ENCODE data around the gene ACACA. TPM values are rescaled to one million over a fixed set of nuclear protein-coding genes. Genes with fewer than 3 reads are reported as not detected.
"Not testable (repeated sequence)": the region's sequence is repeated elsewhere in the genome, so short reads cannot be mapped to it uniquely, and the experiment has no call there.

The ACACA gene
- total RNA-seq, 1 experiment from 2014 or later: 43.6 TPM

GRCh38 chr17:37179893-37180292 lies 226.7 kb downstream of the ACACA start:
- DNase-seq (ENCODE audit: low read depth): peak; percentile 76

- no peak for DNase-seq (ENCODE audit: low read depth)
These were observed 229.3 kb downstream of the ACACA start for GRCh38 chr17:37177254-37177870.

- peak; percentile 77 for DNase-seq (ENCODE audit: low read depth)
These were observed 229.9 kb downstream of the ACACA start for GRCh38 chr17:37176723-37177122.

- peak; percentile 40 for DNase-seq (ENCODE audit: low read depth)
These were observed 232.4 kb downstream of the ACACA start for GRCh38 chr17:37174205-37174604.

GRCh38 chr17:37170881-37171425 lies 235.7 kb downstream of the ACACA start:
- DNase-seq (ENCODE audit: low read depth): no peak

GRCh38 chr17:37168731-37169353 lies 237.8 kb downstream of the ACACA start:
- DNase-seq (ENCODE audit: low read depth): no peak

GRCh38 chr17:37167756-37168155 lies 238.9 kb downstream of the ACACA start:
- DNase-seq (ENCODE audit: low read depth): no peak

GRCh38 chr17:37164057-37164456 lies 242.6 kb downstream of the ACACA start:
- DNase-seq (ENCODE audit: low read depth): no peak

GRCh38 chr17:37162800-37163199 lies 243.8 kb downstream of the ACACA start:
- no peak for DNase-seq (ENCODE audit: low read depth)

- DNase-seq (ENCODE audit: low read depth): peak; percentile 50
These were observed 245.7 kb downstream of the ACACA start for GRCh38 chr17:37160944-37161343.

- no peak for DNase-seq (ENCODE audit: low read depth)
These were observed 248.3 kb downstream of the ACACA start for GRCh38 chr17:37158290-37158689.

GRCh38 chr17:37148156-37148555 lies 258.5 kb downstream of the ACACA start:
- no peak for DNase-seq (ENCODE audit: low read depth)

GRCh38 chr17:37147301-37147812 lies 259.3 kb downstream of the ACACA start:
- peak; percentile 75 for DNase-seq (ENCODE audit: low read depth)

GRCh38 chr17:37146086-37147064 lies 260.3 kb downstream of the ACACA start:
- no peak for DNase-seq (ENCODE audit: low read depth)

GRCh38 chr17:37144075-37144701 lies 262.4 kb downstream of the ACACA start:
- DNase-seq (ENCODE audit: low read depth): no peak

- DNase-seq (ENCODE audit: low read depth): not testable (repeated sequence)
These were observed 263.1 kb downstream of the ACACA start for GRCh38 chr17:37143558-37143957.

GRCh38 chr17:37142294-37142896 lies 264.2 kb downstream of the ACACA start:
- no peak for DNase-seq (ENCODE audit: low read depth)

GRCh38 chr17:37138571-37139120 lies 268.0 kb downstream of the ACACA start:
- DNase-seq (ENCODE audit: low read depth): no peak

GRCh38 chr17:37137906-37138514 lies 268.6 kb downstream of the ACACA start:
- no peak for DNase-seq (ENCODE audit: low read depth)

- no peak for DNase-seq (ENCODE audit: low read depth)
These were observed 269.5 kb downstream of the ACACA start for GRCh38 chr17:37137070-37137610.
